ENCODE measurements around the gene NSUN5.
"Not testable (repeated sequence)": the region's sequence is repeated elsewhere in the genome, so short reads cannot be mapped to it uniquely, and the experiment has no call there.

Gene NSUN5

DNA sequence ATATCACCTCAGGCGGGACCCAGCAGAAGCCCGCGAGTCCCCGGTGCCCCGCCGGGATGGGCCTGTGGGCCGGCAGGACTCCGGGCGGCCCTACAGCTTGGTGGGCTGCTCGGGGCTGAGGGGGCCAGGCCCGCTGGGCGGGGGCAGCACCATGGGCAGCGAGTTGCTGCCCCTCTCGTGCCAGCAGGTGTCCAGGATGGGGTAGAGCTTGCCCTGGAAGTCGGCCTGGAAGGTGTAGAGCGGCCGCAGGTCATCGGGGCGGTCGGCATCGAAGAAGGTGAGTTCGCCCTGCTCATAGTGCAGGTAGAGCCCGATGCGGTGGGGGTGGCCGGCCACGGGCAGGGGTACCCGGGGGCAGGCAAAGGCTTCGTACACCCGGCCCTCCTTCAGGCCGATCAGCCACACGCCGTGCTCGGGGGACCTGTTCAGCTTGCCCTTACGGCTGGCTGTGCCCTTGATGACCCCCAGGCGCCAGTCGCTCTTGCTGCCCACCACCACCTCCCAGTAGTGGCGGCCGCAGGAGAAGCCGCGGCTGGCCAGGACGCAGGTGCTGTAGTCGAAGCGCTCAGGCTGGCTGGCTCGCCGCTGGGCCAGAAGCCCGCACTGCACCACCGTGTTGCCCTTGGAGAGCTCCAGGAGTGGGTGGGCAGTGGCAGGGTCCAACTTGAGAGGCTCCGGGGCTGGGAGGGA lies 4.3 kb upstream of the NSUN5 start:
- no peaks in the 10 kb centered on the region for H3K36me3 Mint-ChIP-seq (ENCODE audit: low read depth)
- no peaks in the 10 kb centered on the region for H3K27me3 Mint-ChIP-seq (ENCODE audit: low read depth)
- TF ChIP-seq, protein P1, sequence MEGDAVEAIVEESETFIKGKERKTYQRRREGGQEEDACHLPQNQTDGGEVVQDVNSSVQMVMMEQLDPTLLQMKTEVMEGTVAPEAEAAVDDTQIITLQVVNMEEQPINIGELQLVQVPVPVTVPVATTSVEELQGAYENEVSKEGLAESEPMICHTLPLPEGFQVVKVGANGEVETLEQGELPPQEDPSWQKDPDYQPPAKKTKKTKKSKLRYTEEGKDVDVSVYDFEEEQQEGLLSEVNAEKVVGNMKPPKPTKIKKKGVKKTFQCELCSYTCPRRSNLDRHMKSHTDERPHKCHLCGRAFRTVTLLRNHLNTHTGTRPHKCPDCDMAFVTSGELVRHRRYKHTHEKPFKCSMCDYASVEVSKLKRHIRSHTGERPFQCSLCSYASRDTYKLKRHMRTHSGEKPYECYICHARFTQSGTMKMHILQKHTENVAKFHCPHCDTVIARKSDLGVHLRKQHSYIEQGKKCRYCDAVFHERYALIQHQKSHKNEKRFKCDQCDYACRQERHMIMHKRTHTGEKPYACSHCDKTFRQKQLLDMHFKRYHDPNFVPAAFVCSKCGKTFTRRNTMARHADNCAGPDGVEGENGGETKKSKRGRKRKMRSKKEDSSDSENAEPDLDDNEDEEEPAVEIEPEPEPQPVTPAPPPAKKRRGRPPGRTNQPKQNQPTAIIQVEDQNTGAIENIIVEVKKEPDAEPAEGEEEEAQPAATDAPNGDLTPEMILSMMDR (IDR thresholded peaks at IDR 0.05; ENCODE audit: unreplicated experiment in 3 of 3) = no peak
- H3K4me1 Mint-ChIP-seq = peaks cover 3% of the 10 kb centered on the region
- no peak overlapping the region for H3K4me3 Mint-ChIP-seq
- H3K9me3 Mint-ChIP-seq = no peaks in the 10 kb centered on the region
- no peak overlapping the region for H3K27ac Mint-ChIP-seq

DNA sequence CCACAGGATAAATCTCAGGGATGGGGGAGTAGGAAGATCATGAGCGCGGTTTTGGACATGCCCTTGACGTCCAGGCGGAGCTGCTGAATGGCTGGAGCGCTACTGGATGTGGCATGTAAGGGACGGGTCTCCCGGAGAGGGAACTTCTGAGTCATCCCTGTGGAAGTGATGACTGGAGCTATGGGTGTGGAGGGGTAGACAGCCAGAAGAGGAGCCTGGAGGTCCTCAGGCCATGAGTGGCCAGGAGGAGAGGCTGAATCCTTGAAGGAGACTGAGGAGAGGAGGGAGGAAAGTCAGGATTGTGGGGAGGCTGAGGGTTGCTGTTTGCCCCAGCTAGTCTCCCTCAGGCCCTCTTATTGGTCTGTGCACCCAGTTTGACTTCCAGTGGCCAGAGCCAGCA lies 2.8 kb upstream of the NSUN5 start:
- not testable (repeated sequence) for H3K36me3 Mint-ChIP-seq (ENCODE audit: low read depth); H3K4me3 Mint-ChIP-seq; H3K27me3 Mint-ChIP-seq (ENCODE audit: low read depth); H3K9me3 Mint-ChIP-seq; H3K27ac Mint-ChIP-seq
- peaks cover 11% of the 10 kb centered on the region for H3K4me1 Mint-ChIP-seq

DNA sequence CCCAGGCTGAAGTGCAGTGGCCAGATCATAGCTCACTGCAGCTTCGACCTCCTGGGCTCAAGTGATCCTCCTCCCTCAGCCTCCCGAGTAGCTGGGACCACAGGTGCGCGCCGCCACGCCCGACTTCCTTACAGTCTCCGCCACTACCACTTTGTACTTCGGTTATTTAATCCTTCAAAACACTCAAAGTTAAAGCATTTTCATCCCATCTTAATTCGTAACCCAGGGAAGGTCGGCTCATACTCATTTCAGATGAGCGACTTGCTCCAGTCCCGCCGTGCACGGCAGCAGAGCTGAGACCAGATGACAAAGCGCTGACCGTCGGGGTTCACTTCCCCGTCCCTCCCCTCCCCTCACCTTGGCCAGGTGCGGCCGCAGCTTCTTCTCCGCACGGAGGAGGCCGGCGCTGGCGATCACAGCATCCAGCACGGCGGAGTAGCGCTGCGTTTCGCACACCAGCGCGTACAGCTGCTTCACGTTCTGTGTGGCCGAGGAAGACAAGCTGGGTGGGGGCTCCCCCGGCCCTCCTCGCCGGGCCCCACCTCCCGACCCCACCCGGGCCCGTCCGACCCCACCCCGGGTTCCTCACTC lies 457 bp downstream of the NSUN5 start:
- Mint-ChIP-seq H3K4me1 (peaks cover 11% of the 10 kb centered on the region), H3K4me3 (peak overlapping the region; percentile 92 to 97 (median 93)), H3K36me3 (ENCODE audit: low read depth) (peaks cover 17% of the 10 kb centered on the region), H3K27ac (peak overlapping the region in 2 of 3 experiments; percentile 81 to 83), H3K9me3 (no peaks in the 10 kb centered on the region), H3K27me3 (ENCODE audit: low read depth) (no peaks in the 10 kb centered on the region)
- TF ChIP-seq, protein P1 (IDR thresholded peaks at IDR 0.05; ENCODE audit: unreplicated experiment in 3 of 3) = no peak

DNA sequence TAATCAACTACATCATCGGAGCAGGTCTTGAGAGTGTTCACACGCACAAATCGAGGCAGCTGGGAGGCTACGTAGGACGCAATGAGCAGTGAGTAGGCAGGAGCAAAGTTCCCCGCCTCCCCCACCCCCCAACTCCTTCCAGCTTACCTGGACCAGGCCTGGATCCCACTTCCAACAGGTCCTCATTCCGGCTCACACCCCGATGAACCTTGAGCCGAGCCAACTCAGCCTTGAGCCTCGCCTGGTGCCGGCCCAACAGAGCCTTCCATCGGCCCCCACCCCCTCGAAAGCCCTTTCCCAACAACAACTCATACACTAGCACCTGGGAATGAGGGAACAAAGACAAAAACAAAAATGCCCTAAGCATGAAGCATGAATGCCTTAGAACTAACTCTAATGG lies 1.2 kb downstream of the NSUN5 start:
- peaks cover 17% of the 10 kb centered on the region for H3K36me3 Mint-ChIP-seq (ENCODE audit: low read depth)
- no peaks in the 10 kb centered on the region for H3K9me3 Mint-ChIP-seq
- H3K27me3 Mint-ChIP-seq (ENCODE audit: low read depth) = no peaks in the 10 kb centered on the region
- peak overlapping the region; percentile 92 to 97 (median 93) for H3K4me3 Mint-ChIP-seq
- peaks cover 11% of the 10 kb centered on the region for H3K4me1 Mint-ChIP-seq
- TF ChIP-seq, protein P1 (IDR thresholded peaks at IDR 0.05; ENCODE audit: unreplicated experiment in 3 of 3) = no peak
- no peak overlapping the region for H3K27ac Mint-ChIP-seq

DNA sequence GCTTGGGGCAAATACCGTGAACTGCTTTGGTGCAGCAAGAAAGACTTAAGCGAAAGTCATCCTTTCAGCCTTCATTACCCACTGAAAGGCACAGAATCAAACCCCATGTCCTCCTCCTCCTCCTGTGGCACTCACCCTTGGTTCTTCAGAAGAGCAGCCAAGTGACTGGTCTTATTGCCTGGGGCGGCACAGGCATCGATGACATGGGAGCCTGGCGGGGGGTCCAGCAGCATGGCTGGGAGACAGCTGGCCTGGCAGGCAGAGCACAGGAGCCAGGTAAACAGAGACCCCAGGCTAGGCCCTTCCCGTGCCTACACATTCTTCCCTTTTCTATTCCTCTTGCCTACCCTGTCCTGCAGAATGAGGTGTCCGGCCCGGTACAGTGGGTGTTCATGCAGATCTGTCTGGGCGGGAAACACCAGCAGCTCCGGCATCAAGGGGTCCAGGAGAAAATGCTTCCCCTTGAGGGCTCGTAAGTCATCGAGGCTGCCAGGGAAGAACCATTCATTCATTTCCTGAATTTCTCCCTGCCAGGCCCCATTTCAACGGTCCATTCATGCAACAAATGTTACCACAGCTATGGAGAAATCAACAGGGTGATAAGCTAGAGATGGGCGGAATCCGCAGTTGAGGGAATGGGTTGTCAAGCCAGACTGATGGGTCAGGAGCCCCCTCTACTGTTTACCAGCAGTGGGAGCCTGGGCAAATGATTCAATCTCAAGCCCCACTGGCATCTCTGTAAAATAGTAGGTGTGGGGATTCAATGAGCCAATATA lies 3.8 kb downstream of the NSUN5 start:
- Mint-ChIP-seq H3K36me3 (ENCODE audit: low read depth) (peaks cover 17% of the 10 kb centered on the region), H3K4me1 (peaks cover 11% of the 10 kb centered on the region)
- not testable (repeated sequence) for H3K4me3 Mint-ChIP-seq; H3K27me3 Mint-ChIP-seq (ENCODE audit: low read depth); H3K27ac Mint-ChIP-seq; H3K9me3 Mint-ChIP-seq

DNA sequence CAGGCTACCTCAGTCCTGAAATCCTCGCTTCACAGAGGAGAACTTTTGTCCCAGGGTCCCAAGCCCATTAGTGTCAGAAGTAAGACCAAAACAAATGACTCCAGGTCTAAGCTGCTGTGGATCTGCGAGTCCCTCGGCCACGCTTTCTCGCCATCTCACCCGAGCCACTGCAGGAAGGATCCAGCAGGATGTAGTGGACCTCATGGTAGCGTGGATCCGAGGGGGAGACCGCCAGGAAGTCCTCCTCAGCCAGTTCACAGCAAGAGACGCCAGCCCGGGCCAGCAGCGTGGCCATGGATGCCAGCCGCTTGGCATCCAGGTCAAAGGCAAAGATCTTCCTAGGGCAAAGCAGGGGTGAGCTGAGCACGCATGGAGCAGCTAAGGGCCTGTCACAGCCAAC lies 4.6 kb downstream of the NSUN5 start:
- H3K27ac Mint-ChIP-seq = no peak overlapping the region
- H3K4me3 Mint-ChIP-seq = no peak overlapping the region
- no peaks in the 10 kb centered on the region for H3K27me3 Mint-ChIP-seq (ENCODE audit: low read depth)
- H3K9me3 Mint-ChIP-seq = no peaks in the 10 kb centered on the region
- H3K4me1 Mint-ChIP-seq = peaks cover 14% of the 10 kb centered on the region
- H3K36me3 Mint-ChIP-seq (ENCODE audit: low read depth) = peaks cover 17% of the 10 kb centered on the region
- TF ChIP-seq, protein P1 (IDR thresholded peaks at IDR 0.05; ENCODE audit: unreplicated experiment in 3 of 3) = no peak
